GM19397 (cell line): ENCODE results near the gene BRINP1.

ENCODE experiments used
- ATAC-seq: cut with Tn5 transposase; IDR thresholded peaks from one replicate; pipeline ENCODE4 v1.9.1; 2021; ENCODE audit warnings: mild to moderate bottlenecking, moderate library complexity; ENCODE audit not compliant: unreplicated experiment

BRINP1 gene

GRCh38 chr9:119368681-119369581, at the start of gene BRINP1:
TSS of gene BRINP1 (minus strand) at chr9:119369435. CDS start at chr9:119313355, 56,080 bp downstream.
- ATAC-seq, result no peak

- no peak for ATAC-seq
These were observed 49.5 kb upstream of the BRINP1 start for GRCh38 chr9:119418721-119419120.

GRCh38 chr9:119416793-119417192, 47.6 kb upstream of the BRINP1 start:
- ATAC-seq, result no peak

GRCh38 chr9:119412399-119412798, 43.2 kb upstream of the BRINP1 start:
- ATAC-seq, result no peak

GRCh38 chr9:119409552-119409951, 40.3 kb upstream of the BRINP1 start:
- no peak for ATAC-seq

GRCh38 chr9:119400606-119401005, 31.4 kb upstream of the BRINP1 start:
- ATAC-seq, result no peak

GRCh38 chr9:119398350-119398749, 29.1 kb upstream of the BRINP1 start:
- ATAC-seq, result no peak

- no peak for ATAC-seq
These were observed 22.6 kb upstream of the BRINP1 start for GRCh38 chr9:119391878-119392277.

- ATAC-seq, result no peak
These were observed 6.7 kb upstream of the BRINP1 start for GRCh38 chr9:119375892-119376291.

- no peak for ATAC-seq
These were observed 3.7 kb upstream of the BRINP1 start for GRCh38 chr9:119372951-119373350.

- ATAC-seq, result no peak
These were observed 1.6 kb upstream of the BRINP1 start for GRCh38 chr9:119370816-119371215.

- no peak for ATAC-seq
These were observed 588 bp upstream of the BRINP1 start for GRCh38 chr9:119369680-119370366.

- ATAC-seq, result no peak
These were observed 1.1 kb downstream of the BRINP1 start for GRCh38 chr9:119368179-119368578.

- ATAC-seq, result no peak
These were observed 1.6 kb downstream of the BRINP1 start for GRCh38 chr9:119367683-119368075.

- ATAC-seq, result no peak
These were observed 2.1 kb downstream of the BRINP1 start for GRCh38 chr9:119366909-119367682.

- no peak for ATAC-seq
These were observed 3.8 kb downstream of the BRINP1 start for GRCh38 chr9:119365291-119366027.

- no peak for ATAC-seq
These were observed 9.0 kb downstream of the BRINP1 start for GRCh38 chr9:119360237-119360636.

GRCh38 chr9:119357336-119358096, 11.7 kb downstream of the BRINP1 start:
- ATAC-seq, result no peak

- ATAC-seq, result no peak
These were observed 19.8 kb downstream of the BRINP1 start for GRCh38 chr9:119349351-119349825.
